Middle frontal gyrus (tissue), 1 donor: ENCODE data around the gene LPCAT3.

Source experiments
- DNase-seq: peaks from one replicate; pipeline ENCODE4 v3.0.0-alpha.2; 2015; ENCODE audit warnings: low spot score; ENCODE audit errors: extremely low spot score

Gene LPCAT3

DNA sequence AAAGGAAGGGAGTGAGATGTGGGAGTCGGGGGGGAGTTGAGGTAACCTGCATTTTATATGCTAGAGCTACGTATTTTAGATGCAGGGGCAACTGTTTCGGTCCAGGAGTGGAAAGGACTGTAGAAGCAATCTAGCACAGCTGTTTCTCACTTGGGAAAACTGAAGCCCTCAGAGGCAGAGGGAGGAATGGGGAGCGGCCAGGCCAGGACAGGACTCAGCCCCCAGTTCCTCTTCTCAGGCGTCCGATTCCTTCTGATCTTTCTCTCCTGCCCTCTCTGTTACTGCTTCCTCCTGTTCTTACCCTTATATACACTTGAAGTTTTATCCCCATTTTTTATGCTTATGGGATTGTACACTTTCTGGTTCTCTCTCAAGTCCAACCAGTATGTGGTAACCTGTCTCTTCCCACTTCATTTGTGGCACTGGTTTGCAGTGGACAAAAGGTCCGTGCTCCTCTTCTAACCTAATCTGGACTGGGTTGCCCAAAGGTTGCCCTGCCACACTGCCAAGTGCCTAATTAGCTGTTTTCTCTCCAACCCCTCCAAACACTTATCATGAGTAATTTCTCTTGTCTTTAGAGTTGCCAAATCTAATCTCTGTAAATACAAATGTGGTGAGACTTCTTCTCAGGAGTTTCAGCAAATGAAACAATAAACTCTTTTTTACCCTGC is 16.2 kb downstream of the LPCAT3 start:
- DNase-seq: no peak

DNA sequence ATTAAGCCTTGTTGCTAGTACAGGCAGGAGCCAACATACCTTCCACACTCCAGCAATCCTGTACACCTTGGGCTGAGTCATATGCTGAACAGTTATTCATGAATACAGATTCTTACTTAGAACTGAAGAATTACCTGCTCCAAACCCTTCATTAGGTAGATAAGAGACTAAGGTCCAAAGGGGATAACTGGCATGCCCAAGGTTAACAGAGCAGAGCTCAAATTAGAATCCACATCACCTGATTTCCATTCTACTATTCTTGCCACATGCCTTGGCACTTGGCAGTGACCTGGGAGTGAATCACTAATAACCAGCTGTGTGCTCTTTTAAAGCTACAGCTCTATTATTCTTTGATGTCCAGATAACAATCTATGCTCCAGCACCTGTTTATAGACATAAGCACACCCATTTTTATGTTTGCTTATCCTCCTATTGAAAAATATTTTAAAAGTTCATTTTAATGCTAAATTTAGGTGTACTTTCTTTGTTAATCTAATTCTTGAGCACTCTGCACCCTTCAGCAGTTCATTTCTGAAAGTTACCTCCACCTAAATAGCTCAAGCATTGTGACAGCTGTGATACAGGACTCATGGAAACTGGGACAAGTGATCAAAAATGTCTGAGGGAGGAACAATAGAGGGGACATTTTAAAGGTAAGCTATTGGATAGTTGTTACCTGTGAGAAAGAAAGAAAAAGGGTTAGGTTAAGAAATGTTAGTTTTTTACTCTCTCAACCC is 19.4 kb downstream of the LPCAT3 start:
- no peak for DNase-seq

DNA sequence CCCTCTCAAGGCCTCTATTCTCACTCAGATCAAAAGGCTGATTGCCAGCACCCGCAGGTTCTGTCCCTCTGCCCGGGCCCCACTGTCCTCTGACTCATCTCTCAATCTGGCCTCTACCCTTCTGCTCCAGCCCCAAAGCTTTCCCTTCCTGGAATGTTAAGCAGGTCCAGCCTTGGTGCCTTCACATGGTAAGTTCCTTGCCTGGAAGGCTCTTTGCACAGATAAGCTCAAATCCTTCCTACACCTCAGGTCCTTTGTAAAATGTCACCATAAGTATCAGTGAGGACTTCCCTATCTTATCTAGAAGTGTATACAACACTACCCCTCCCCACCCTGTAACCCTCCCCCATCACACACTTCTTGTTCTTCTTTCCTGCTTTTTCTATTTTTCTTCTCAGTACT is 22.2 kb downstream of the LPCAT3 start:
- DNase-seq: no peak

DNA sequence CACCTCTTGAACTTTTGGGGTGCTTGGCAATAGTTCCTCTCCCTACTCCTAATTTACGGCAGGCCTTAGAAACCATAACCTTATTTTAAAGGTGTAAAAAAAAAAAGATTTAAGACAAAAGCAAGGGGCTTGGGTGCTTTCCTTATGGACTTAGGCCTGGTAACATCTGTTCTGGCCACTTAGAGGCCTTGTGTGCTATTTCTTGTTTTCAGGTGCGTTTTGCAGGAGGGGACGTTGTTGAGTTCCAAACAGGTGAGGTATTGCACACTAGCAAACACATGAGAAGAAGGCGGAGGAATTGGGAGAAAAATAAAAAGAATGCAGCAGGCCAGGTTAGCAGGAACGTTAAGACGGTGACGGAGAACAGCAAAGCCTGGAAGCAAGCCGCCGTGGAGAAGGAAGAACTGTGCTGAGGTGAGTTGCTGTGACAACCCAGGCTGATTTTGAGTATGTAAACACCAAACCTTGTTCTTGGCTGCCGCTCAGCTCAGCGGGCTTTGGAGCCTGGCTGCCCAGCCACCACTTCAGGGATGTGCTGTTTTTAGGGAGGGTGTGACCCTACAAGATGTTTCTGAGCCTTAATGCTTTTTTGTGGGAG is 30.2 kb downstream of the LPCAT3 start:
- no peak for DNase-seq

GRCh38 chr12:6982532-6982931 is 35.7 kb downstream of the LPCAT3 start:
- no peak for DNase-seq

DNA sequence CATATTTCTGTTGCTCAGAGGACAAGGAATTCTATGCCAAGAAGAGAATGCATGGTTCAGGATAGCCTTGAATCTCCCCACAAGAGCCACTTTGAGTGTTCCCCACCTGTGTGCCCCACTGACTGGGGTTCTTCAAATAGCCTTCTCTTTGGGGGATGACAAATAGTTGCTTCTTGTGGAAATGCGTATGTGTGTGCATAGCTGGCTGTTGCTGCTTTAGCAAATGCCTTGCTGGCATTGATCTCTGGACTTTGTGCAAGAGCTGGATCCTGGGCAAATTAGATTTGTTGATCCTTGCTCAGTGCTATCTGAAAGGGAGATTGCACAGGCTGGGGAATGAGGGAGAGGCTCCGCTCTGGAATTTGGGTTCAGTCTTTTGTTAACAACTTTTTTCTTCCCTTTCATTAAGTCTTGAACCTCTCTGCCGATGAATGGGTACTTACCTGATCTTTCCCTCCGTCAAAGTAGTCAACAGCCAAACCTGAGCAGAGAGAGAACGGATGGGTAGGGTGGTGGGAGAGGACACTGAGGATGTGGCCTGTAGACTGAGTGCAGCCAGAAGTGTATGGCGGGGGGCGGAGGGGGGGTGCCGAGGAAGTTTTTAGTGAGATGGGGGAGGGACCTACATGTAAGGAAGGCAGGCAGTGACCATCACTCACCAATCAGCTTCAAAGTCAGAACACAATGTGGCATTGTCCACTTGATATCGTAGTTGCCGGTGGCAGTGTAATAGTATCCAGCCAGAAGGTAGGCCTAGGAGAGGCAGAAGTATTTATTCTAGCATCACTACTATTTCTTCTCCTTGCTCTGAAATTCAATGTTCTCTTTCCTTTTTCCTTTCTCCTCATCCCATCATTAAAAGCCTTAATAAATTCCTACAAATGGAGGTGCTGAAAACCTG is 36.9 kb downstream of the LPCAT3 start:
- DNase-seq: no peak

- DNase-seq: no peak
Observed at GRCh38 chr12:6980740-6981139, 37.5 kb downstream of the LPCAT3 start.

GRCh38 chr12:6980075-6980474 is 38.2 kb downstream of the LPCAT3 start:
- no peak for DNase-seq

- DNase-seq: no peak
Observed at GRCh38 chr12:6979453-6979852, 38.8 kb downstream of the LPCAT3 start.

DNA sequence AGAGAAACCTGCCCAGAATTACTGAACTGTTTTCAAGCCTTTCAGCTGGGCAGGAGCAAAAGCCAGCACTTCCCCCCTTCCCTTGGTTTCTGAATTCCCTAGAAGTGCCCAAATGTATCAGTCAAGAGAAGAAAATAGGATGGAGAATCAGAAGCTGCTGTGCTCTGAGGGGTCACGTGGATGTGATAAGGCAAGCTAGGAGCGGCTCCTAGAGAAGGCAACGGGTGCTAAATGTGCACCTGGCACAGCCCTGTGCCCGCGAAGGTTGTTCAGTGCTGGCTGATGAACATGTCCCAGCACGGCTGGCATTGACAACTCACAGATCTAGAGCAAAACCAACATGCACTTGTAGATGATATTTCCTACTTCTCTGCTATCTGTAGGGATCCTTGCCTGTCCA is 39.3 kb downstream of the LPCAT3 start:
- no peak for DNase-seq

DNA sequence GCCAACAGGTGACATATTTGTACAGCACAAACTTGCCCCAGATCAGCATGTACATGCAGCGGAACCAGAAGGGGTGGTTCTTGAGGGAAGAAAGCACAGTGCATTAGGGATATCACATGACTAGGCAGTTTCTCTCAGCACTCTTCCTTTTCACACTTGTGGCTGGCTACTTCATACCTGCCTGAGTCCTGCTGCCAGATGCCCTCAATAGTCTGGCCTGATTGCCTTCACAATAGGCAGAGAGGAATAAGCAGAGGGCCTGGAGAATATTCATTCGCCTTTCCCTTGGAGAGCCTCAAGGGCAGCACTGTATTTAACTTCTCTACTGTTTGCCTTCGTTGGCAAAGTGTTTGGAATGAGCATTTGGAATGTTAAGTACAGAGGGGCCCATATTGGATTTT is 39.7 kb downstream of the LPCAT3 start:
- DNase-seq: no peak

DNA sequence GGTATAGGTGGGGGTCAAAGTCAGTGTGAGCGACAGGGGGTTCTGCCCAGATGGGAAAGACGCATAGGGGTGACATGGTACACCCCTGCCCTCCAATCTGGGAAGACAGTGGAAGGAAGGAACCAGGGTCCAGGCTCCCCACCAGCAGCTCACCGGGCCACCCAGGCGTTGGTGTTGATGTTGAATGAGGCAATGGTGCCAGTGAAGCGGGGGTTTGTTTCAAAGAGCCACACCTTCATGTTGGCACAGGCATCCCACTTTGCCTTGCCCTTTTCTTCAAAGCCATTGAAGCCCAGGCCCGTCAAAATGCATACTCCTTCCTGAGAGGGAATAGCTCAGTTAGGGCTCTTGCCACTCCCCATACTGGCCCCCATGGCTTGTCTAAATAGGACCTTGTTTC is 40.1 kb downstream of the LPCAT3 start:
- DNase-seq: no peak

GRCh38 chr12:6977653-6978052 is 40.6 kb downstream of the LPCAT3 start:
- no peak for DNase-seq

GRCh38 chr12:6975297-6976032 is 42.8 kb downstream of the LPCAT3 start:
- no peak for DNase-seq

- no peak for DNase-seq
Observed at GRCh38 chr12:6974180-6974579, 44.1 kb downstream of the LPCAT3 start.

DNA sequence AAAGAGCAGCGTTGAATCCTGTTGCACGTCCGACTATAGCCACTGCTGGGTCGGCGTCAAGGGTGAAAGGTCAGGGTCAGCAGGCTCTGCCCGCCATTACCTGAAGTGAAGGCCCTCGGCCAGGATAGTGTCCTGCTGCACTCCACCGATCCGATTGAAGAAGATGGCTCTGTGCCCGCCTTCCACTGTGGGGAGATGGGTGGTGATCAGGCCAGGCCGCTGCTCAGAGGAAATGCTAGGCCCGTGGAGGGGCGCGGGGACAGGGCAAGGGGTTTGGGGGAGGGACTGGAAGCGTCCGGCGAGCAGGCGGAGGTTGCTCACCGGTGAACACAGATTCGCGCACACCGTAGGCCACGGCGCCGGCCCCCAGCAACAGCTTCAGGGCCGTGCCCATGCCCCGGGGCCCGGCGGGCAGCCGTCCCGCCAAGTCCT is 48.2 kb downstream of the LPCAT3 start:
- DNase-seq: no peak

DNA sequence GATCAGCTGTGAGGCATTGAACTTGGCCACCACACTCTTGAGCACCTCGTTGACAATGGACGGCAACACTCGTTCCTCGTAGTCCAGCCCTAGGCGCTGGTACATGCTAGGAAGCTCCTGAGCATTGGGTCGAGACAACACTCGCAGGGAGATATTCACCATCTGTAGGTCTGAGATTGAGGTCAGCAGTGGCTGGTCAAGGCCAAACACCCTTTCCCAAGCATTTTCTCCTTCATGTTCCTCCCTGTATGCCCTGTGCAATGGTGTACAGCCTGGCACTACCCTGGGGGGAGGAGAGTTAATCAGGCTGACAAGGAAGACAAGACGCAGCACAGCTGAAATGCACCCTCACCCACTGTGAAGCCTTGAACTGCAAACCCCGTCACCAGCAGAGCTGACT is 49.9 kb downstream of the LPCAT3 start:
- DNase-seq: no peak

- DNase-seq: no peak
Observed at GRCh38 chr12:6967651-6968100, 50.6 kb downstream of the LPCAT3 start.

DNA sequence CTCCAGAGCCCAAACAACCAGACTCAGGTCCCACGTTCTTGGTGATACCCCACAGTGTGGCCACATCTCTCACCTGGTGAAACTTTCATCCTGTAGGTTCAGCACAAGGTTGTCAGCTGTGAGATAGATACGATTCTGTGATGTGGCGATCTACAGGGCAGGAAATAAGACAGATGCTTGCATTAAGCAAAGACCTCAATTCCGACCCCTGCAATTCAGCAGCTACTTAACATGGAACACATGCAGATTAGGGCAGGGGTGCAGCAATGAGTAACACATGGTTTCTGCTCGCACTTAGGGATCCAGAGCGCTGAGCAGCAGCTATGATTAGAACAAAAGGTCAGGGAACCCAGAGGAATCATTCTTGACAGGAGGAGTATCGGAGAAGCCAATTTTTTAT is 51.9 kb downstream of the LPCAT3 start:
- DNase-seq: no peak

DNA sequence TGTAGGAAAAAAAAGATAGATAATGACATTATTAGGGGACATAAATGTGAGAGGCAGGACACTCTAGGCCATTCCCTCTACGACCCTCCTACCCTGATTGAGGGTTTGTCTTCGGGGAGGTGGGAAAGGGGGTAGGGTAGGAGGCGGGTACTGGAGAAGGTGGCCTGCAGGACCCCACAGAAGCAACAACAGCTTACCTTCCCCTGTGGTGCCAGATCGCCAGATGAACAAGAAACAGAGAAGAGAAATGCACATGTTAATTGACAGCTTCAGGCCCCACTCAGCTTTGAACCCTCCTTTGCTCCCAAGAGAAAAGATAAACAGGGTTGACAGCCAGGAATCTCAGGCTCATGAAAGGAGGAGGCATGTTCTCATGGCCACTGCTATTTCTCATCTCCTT is 52.6 kb downstream of the LPCAT3 start:
- no peak for DNase-seq
